Measurements from ENCODE around the gene CWC25. TPM values are rescaled to one million over a fixed set of nuclear protein-coding genes. Genes with fewer than 3 reads are reported as not detected.

Gene CWC25
- total and polyA plus RNA-seq, 9 of the 15 experiments (the other 6 are each of a cell fraction or from before 2014, with no cell fraction given), result 16.5 to 27.4 (median 23.0) TPM

- TF ChIP-seq ARID4B (CRISPR knock-in tag; IDR thresholded peaks at IDR 0.05) (peak; percentile 95), ZZZ3 (IDR thresholded peaks at IDR 0.05) (peak; percentile 83), CEBPB (tag; IDR thresholded peaks at IDR 0.05) (peak; percentile 77), TEAD4 (IDR thresholded peaks at IDR 0.05; ENCODE audit: low read length) (0 out of 2 replicates have a peak, but pooled peaks have one; percentile 10), TEAD4 (CRISPR knock-in tag; IDR thresholded peaks at IDR 0.05; ENCODE audit: borderline replicate concordance) (no peak), ZSCAN32 (CRISPR knock-in tag; IDR thresholded peaks at IDR 0.05) (no peak), POLR2B (IDR thresholded peaks at IDR 0.05; ENCODE audit: low read depth, partially characterized antibody) (peak; percentile 94), CREB3 (tag; conservative IDR thresholded peaks at IDR 0.05; ENCODE audit: low read depth) (peak; percentile 84; the same call in 1 of the 2 replicates), BRD4 (IDR thresholded peaks at IDR 0.05) (peak; percentile 97), NR2C1 (IDR thresholded peaks at IDR 0.05) (peak; percentile 91), NR2C1 (tag; IDR thresholded peaks at IDR 0.05) (peak; percentile 94)
- TF ChIP-seq, protein P1, sequence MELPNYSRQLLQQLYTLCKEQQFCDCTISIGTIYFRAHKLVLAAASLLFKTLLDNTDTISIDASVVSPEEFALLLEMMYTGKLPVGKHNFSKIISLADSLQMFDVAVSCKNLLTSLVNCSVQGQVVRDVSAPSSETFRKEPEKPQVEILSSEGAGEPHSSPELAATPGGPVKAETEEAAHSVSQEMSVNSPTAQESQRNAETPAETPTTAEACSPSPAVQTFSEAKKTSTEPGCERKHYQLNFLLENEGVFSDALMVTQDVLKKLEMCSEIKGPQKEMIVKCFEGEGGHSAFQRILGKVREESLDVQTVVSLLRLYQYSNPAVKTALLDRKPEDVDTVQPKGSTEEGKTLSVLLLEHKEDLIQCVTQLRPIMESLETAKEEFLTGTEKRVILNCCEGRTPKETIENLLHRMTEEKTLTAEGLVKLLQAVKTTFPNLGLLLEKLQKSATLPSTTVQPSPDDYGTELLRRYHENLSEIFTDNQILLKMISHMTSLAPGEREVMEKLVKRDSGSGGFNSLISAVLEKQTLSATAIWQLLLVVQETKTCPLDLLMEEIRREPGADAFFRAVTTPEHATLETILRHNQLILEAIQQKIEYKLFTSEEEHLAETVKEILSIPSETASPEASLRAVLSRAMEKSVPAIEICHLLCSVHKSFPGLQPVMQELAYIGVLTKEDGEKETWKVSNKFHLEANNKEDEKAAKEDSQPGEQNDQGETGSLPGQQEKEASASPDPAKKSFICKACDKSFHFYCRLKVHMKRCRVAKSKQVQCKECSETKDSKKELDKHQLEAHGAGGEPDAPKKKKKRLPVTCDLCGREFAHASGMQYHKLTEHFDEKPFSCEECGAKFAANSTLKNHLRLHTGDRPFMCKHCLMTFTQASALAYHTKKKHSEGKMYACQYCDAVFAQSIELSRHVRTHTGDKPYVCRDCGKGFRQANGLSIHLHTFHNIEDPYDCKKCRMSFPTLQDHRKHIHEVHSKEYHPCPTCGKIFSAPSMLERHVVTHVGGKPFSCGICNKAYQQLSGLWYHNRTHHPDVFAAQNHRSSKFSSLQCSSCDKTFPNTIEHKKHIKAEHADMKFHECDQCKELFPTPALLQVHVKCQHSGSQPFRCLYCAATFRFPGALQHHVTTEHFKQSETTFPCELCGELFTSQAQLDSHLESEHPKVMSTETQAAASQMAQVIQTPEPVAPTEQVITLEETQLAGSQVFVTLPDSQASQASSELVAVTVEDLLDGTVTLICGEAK (IDR thresholded peaks at IDR 0.05), result peak; percentile 92
- TF ChIP-seq, protein P1 (CRISPR knock-in tag; IDR thresholded peaks at IDR 0.05), result no peak
Observed at GRCh38 chr17:38824899-38825761, at the start of gene CWC25 (continued).

All from K562 (cell line).